CD4-positive, CD25-positive, alpha-beta regulatory T cell (primary cell): Measurements from ENCODE around the gene ZGRF1. TPM values are rescaled to one million over a fixed set of nuclear protein-coding genes. Genes with fewer than 3 reads are reported as not detected.
"Not testable (repeated sequence)": the region's sequence is repeated elsewhere in the genome, so short reads cannot be mapped to it uniquely, and the experiment has no call there.

Experiments used
- ATAC-seq, 2 donors: fragments of 150-1000 bp; cut with Tn5 transposase; one replicate each; pipeline ENCODE4 v1.10.0; 2021; ENCODE audit warnings: low read depth in 2 of 2, moderate number of reproducible peaks in 2 of 2, moderate library complexity in 1 of 2
- DNase-seq, 3 donors: peaks; one replicate each; pipeline versions ENCODE4 v3.0.0 to v3.0.0-alpha.2; 2012 to 2022; ENCODE audit warnings: mixed read lengths in 1 of 3
- H3K27ac ChIP-seq: one replicate; pipeline ENCODE4 v1.7.0; 2013; ENCODE audit warnings: mild to moderate bottlenecking, low read length; ENCODE audit not compliant: insufficient read depth, poor library complexity, severe bottlenecking
- H3K27me3 ChIP-seq: one replicate; pipeline ENCODE4 v1.7.0; 2013; ENCODE audit warnings: low read length; ENCODE audit not compliant: control insufficient read depth, insufficient read depth
- H3K36me3 ChIP-seq: one replicate; pipeline ENCODE4 v1.7.0; 2013; ENCODE audit warnings: mild to moderate bottlenecking, low read length, moderate library complexity; ENCODE audit not compliant: control insufficient read depth, insufficient read depth
- H3K4me1 ChIP-seq: 2 replicates; pipeline ENCODE4 v1.7.0; 2013; ENCODE audit warnings: mild to moderate bottlenecking, low read length; ENCODE audit not compliant: insufficient read depth, control insufficient read depth, poor library complexity, severe bottlenecking
- H3K4me3 ChIP-seq: one replicate; pipeline ENCODE4 v1.7.0; 2013; ENCODE audit warnings: low read depth, mild to moderate bottlenecking, low read length, moderate library complexity
- H3K9me3 ChIP-seq, 2 experiments: 1 replicate in 1 of 2; 2 replicates in 1 of 2; pipeline ENCODE4 v1.7.0; 2013; ENCODE audit warnings: low read length in 2 of 2, mild to moderate bottlenecking in 1 of 2, moderate library complexity in 1 of 2; ENCODE audit not compliant: control insufficient read depth in 2 of 2
- H3K27ac Mint-ChIP-seq, 3 donors: one replicate each; pipeline ENCODE4 v1.8.0; 2020 to 2022; ENCODE audit warnings: mild to moderate bottlenecking in 3 of 3, mixed read lengths in 3 of 3, moderate library complexity in 2 of 3
- H3K27me3 Mint-ChIP-seq: one replicate; pipeline ENCODE4 v1.8.0; 2022; ENCODE audit warnings: mild to moderate bottlenecking, mixed read lengths
- H3K36me3 Mint-ChIP-seq: one replicate; pipeline ENCODE4 v1.8.0; 2020; ENCODE audit warnings: mixed read lengths
- H3K4me1 Mint-ChIP-seq, 4 donors: one replicate each; pipeline ENCODE4 v1.8.0; 2020 to 2022; ENCODE audit warnings: mixed read lengths in 4 of 4, mild to moderate bottlenecking in 1 of 4
- H3K4me3 Mint-ChIP-seq, 4 donors: one replicate each; pipeline ENCODE4 v1.8.0; 2020 to 2022; ENCODE audit warnings: mild to moderate bottlenecking in 4 of 4, mixed read lengths in 4 of 4, moderate library complexity in 3 of 4
- H3K9me3 Mint-ChIP-seq, 7 donors: one replicate each; pipeline ENCODE4 v1.8.0; 2020 to 2022; ENCODE audit warnings: mixed read lengths in 7 of 7, mild to moderate bottlenecking in 3 of 7, moderate library complexity in 2 of 7
- polyA plus RNA-seq, 4 donors: library from polyadenylated mRNA; unstranded; fragments of 300-500 nt; fragmentation: Illumina TruSeq; gene quantifications; one replicate each; pipeline ENCODE4 v1.2.3, GENCODE V29; 2021
- total RNA-seq: library from RNA; stranded (reverse); gene quantifications from one replicate; pipeline ENCODE4 v1.2.3, GENCODE V29; 2022

The ZGRF1 gene
- total and polyA plus RNA-seq, 5 donors from 2014 or later: 0.53 to 9.3 (median 1.6) TPM

DNA sequence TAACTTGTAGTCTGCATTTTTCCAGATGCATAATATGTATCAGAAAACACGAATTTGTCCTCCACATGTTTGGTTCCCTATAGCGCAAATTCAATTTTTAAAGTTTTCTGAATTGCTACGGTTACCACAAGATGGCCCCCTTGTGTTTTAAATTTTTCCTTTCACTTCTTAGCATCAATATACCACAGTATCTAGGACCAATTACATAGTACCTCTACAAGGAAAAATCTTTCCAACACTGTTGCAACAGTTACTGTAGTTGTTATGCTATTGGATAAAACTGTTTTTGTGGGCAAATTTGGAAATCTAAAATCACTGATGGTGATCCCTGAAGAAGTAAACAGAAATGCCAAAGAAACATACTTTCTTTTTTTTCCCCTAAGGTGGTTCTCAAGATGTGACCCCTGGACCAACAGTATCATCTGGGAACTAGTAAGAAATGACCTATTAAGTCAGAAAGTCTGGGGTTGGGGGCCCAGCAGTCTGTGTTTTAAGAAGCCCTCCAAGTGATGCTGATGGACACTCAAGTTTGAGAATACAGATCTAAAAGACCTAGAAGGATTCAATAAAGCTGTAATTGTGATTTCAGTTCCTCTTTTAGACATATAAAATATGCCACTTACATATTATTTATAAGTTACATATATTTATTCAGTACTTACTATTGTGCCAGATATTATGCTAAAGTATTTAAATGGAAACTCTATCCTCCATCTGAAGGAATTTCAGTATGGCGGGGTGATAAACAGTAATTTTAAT is 3.1 kb downstream of the ZGRF1 start:
- Mint-ChIP-seq H3K4me3 (peak overlapping the region in 2 of 4 donors; percentile 57 to 73), H3K27me3 (no peaks in the 10 kb centered on the region), H3K27ac (peak overlapping the region in 2 of 3 donors; percentile 42 to 73), H3K9me3 (no peaks in the 10 kb centered on the region), H3K36me3 (peaks cover 4% of the 10 kb centered on the region), H3K4me1 (peaks cover 0 to 6% (median 4%) of the 10 kb centered on the region in 4 donors)
- ATAC-seq: no peak
- DNase-seq: peak in 2 of 3 donors; percentile 53 to 55
- peaks cover 11% of the 10 kb centered on the region for H3K4me1 ChIP-seq
- peak overlapping the region; percentile 49 for H3K27ac ChIP-seq
- H3K4me3 ChIP-seq: peak overlapping the region; percentile 64
- no peaks in the 10 kb centered on the region for H3K36me3 ChIP-seq
- H3K27me3 ChIP-seq: no peaks in the 10 kb centered on the region
- no peaks in the 10 kb centered on the region for H3K9me3 ChIP-seq

GRCh38 chr4:112626228-112626627 is 10.5 kb downstream of the ZGRF1 start:
- Histone ChIP-seq H3K9me3 (no peaks in the 10 kb centered on the region), H3K4me3 (no peak overlapping the region), H3K27ac (no peak overlapping the region), H3K36me3 (no peaks in the 10 kb centered on the region), H3K4me1 (no peaks in the 10 kb centered on the region), H3K27me3 (no peaks in the 10 kb centered on the region)
- ATAC-seq (no peak), DNase-seq (no peak)
- no peaks in the 10 kb centered on the region for H3K27me3 Mint-ChIP-seq
- no peaks in the 10 kb centered on the region for H3K4me1 Mint-ChIP-seq
- H3K4me3 Mint-ChIP-seq: no peak overlapping the region
- H3K36me3 Mint-ChIP-seq: peaks cover 15% of the 10 kb centered on the region
- no peak overlapping the region for H3K27ac Mint-ChIP-seq
- H3K9me3 Mint-ChIP-seq: no peaks in the 10 kb centered on the region

- no peak overlapping the region for H3K4me3 Mint-ChIP-seq
- no peaks in the 10 kb centered on the region for H3K27me3 ChIP-seq
- no peaks in the 10 kb centered on the region for H3K27me3 Mint-ChIP-seq
- peaks cover 2% of the 10 kb centered on the region for H3K36me3 ChIP-seq
- no peaks in the 10 kb centered on the region for H3K4me1 ChIP-seq
- H3K4me1 Mint-ChIP-seq: peaks cover 0 to 6% (median 0%) of the 10 kb centered on the region in 4 donors
- DNase-seq: no peak
- no peak overlapping the region for H3K4me3 ChIP-seq
- no peak for ATAC-seq
- no peak overlapping the region for H3K27ac ChIP-seq
- no peak overlapping the region for H3K27ac Mint-ChIP-seq
- H3K9me3 Mint-ChIP-seq: no peaks in the 10 kb centered on the region
- no peaks in the 10 kb centered on the region for H3K9me3 ChIP-seq
- H3K36me3 Mint-ChIP-seq: no peaks in the 10 kb centered on the region
Observed at GRCh38 chr4:112616984-112617383, 19.7 kb downstream of the ZGRF1 start.

DNA sequence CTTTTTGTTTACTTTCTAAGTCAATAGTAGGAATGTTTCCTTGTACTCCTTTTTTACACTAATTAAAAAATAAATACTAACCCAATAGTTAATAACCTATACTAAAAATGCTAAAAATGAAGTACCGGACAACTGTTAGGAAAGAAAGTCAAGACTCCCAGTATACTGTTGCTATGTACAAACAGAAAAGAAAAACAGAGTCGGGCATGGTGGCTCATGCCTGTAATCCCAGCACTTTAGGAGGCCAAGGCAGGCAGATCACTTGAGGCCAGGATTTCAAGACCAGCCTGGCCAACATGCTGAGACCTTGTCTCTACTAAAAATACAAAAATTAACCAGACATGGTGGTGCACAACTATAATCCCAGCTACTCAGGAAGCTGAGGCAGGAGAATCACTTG is 23.9 kb downstream of the ZGRF1 start:
- H3K9me3 Mint-ChIP-seq, ATAC-seq, H3K4me1 Mint-ChIP-seq, H3K27me3 Mint-ChIP-seq, H3K36me3 Mint-ChIP-seq, H3K4me3 Mint-ChIP-seq, H3K27ac ChIP-seq, H3K4me3 ChIP-seq, H3K27me3 ChIP-seq, DNase-seq, H3K9me3 ChIP-seq, H3K4me1 ChIP-seq, H3K36me3 ChIP-seq, H3K27ac Mint-ChIP-seq: not testable (repeated sequence)

DNA sequence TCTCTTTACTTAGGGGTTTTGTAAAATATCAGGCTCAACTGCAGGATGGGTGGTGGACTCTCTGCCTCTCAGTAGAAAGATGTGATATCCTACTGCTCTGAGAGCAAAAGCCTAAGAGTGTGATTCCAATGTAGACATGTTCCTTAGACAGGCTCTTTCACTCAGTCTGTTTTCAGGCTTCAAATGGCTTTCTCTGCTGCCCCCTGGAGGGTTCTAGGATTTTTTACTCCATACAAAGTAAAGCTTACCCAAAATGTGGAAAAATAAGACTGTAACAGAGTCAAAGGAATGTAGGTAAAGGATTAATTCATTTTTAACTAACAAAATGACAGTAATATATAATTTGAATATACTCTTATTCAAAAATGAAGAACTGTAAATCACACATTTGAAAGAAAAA is 32.1 kb downstream of the ZGRF1 start:
- no peaks in the 10 kb centered on the region for H3K9me3 Mint-ChIP-seq
- ATAC-seq (peak; percentile 34 to 55), DNase-seq (peak; percentile 3 to 56 (median 49))
- peaks cover 6% of the 10 kb centered on the region for H3K36me3 Mint-ChIP-seq
- H3K36me3 ChIP-seq: no peaks in the 10 kb centered on the region
- no peaks in the 10 kb centered on the region for H3K27me3 Mint-ChIP-seq
- no peak overlapping the region for H3K27ac ChIP-seq
- H3K4me1 Mint-ChIP-seq: no peaks in the 10 kb centered on the region
- H3K4me3 ChIP-seq: no peak overlapping the region
- H3K27me3 ChIP-seq: no peaks in the 10 kb centered on the region
- H3K4me1 ChIP-seq: no peaks in the 10 kb centered on the region
- H3K27ac Mint-ChIP-seq: peak overlapping the region in 1 of 3 donors; percentile 74
- H3K4me3 Mint-ChIP-seq: no peak overlapping the region
- no peaks in the 10 kb centered on the region for H3K9me3 ChIP-seq

- Histone ChIP-seq H3K27me3 (no peaks in the 10 kb centered on the region), H3K36me3 (no peaks in the 10 kb centered on the region), H3K9me3 (no peaks in the 10 kb centered on the region), H3K4me1 (no peaks in the 10 kb centered on the region), H3K4me3 (no peak overlapping the region), H3K27ac (no peak overlapping the region)
- no peaks in the 10 kb centered on the region for H3K4me1 Mint-ChIP-seq
- no peak overlapping the region for H3K27ac Mint-ChIP-seq
- H3K36me3 Mint-ChIP-seq: peaks cover 4% of the 10 kb centered on the region
- peaks cover 0 to 4% (median 0%) of the 10 kb centered on the region in 7 donors for H3K9me3 Mint-ChIP-seq
- no peaks in the 10 kb centered on the region for H3K27me3 Mint-ChIP-seq
- DNase-seq (no peak), ATAC-seq (no peak)
- H3K4me3 Mint-ChIP-seq: no peak overlapping the region
Observed at GRCh38 chr4:112594993-112595392, 41.7 kb downstream of the ZGRF1 start.

GRCh38 chr4:112593438-112594133 is 43.1 kb downstream of the ZGRF1 start:
- Mint-ChIP-seq H3K9me3 (peaks cover 0 to 4% (median 0%) of the 10 kb centered on the region in 7 donors), H3K27ac (no peak overlapping the region)

More at GRCh38 chr4:112593438-112594133, 43.1 kb downstream of the ZGRF1 start:
- no peak overlapping the region for H3K27ac ChIP-seq
- Mint-ChIP-seq H3K27me3 (no peaks in the 10 kb centered on the region), H3K36me3 (peaks cover 9% of the 10 kb centered on the region), H3K4me3 (no peak overlapping the region), H3K4me1 (no peaks in the 10 kb centered on the region)
- H3K27me3 ChIP-seq: no peaks in the 10 kb centered on the region
- DNase-seq (no peak), ATAC-seq (no peak)
- H3K9me3 ChIP-seq: no peaks in the 10 kb centered on the region
- no peaks in the 10 kb centered on the region for H3K36me3 ChIP-seq
- H3K4me1 ChIP-seq: no peaks in the 10 kb centered on the region
- no peak overlapping the region for H3K4me3 ChIP-seq
